MM.1S (cell line): Measurements from ENCODE around the gene FKBP8.

Experiments used
- DNase-seq: peaks from one replicate; pipeline ENCODE4 v3.0.0-alpha.2; 2015
- H2AFZ ChIP-seq: fragments of 300-600 bp; sonication (generic); 2 replicates; pipeline ENCODE4 v1.6.0; 2016; ENCODE audit warnings: antibody characterized with exemption, low read length
- H3F3A ChIP-seq: fragments of 300-600 bp; sonication (generic); 2 replicates; pipeline ENCODE4 v1.6.1; 2016; ENCODE audit warnings: mild to moderate bottlenecking, antibody characterized with exemption, low read length, moderate library complexity, mixed read lengths; ENCODE audit not compliant: insufficient read depth
- H3K27ac ChIP-seq: fragments of 300-600 bp; sonication (generic); 2 replicates; pipeline ENCODE4 v1.5.1; 2016; ENCODE audit warnings: mild to moderate bottlenecking, low read length
- H3K27me3 ChIP-seq: fragments of 300-600 bp; sonication (generic); replicated peaks from 2 replicates; pipeline ENCODE4 v1.6.0; 2016; ENCODE audit warnings: low read length; ENCODE audit not compliant: insufficient read depth
- H3K36me3 ChIP-seq: fragments of 300-600 bp; sonication (generic); replicated peaks from 2 replicates; pipeline ENCODE4 v1.6.1; 2016; ENCODE audit warnings: mild to moderate bottlenecking, low read length, mixed read lengths; ENCODE audit not compliant: insufficient read depth
- H3K4me1 ChIP-seq: fragments of 300-600 bp; sonication (generic); 2 replicates; pipeline ENCODE4 v1.6.1; 2016; ENCODE audit warnings: low read length, mixed read lengths
- H3K4me2 ChIP-seq: fragments of 300-600 bp; sonication (generic); 2 replicates; pipeline ENCODE4 v1.6.0; 2016; ENCODE audit warnings: low read depth, low read length
- H3K4me3 ChIP-seq: fragments of 300-600 bp; sonication (generic); 2 replicates; pipeline ENCODE4 v1.5.1; 2016; ENCODE audit warnings: low read length, mixed read lengths
- H3K79me2 ChIP-seq: fragments of 300-600 bp; sonication (generic); 2 replicates; pipeline ENCODE4 v1.6.1; 2016; ENCODE audit warnings: mixed run types, low read length, mixed read lengths
- H3K9ac ChIP-seq: fragments of 300-600 bp; sonication (generic); 2 replicates; pipeline ENCODE4 v1.6.1; 2016; ENCODE audit warnings: low read length, mixed read lengths
- H3K9me2 ChIP-seq: fragments of 300-600 bp; sonication (generic); replicated peaks from 2 replicates; pipeline ENCODE4 v1.6.1; 2016; ENCODE audit warnings: mild to moderate bottlenecking, low read length, mixed read lengths; ENCODE audit not compliant: insufficient read depth
- H3K9me3 ChIP-seq: fragments of 300-600 bp; sonication (generic); replicated peaks from 2 replicates; pipeline ENCODE4 v1.6.1; 2016; ENCODE audit warnings: mild to moderate bottlenecking, low read length, mixed read lengths; ENCODE audit not compliant: insufficient read depth
- H4K20me1 ChIP-seq: fragments of 300-600 bp; sonication (generic); 2 replicates; pipeline ENCODE4 v1.6.1; 2016; ENCODE audit warnings: mild to moderate bottlenecking, low read length, moderate library complexity, mixed read lengths; ENCODE audit not compliant: insufficient read depth
- CTCF ChIP-seq: fragments of 300-600 bp; sonication (generic); IDR thresholded peaks from 2 replicates; pipeline ENCODE4 v1.5.1; 2016; ENCODE audit warnings: antibody characterized with exemption, low read length, mixed read lengths
- EZH2 ChIP-seq: fragments of 300-600 bp; sonication (generic); optimal IDR thresholded peaks from 2 replicates; pipeline ENCODE3; 2017; ENCODE audit warnings: low read depth, mild to moderate bottlenecking, antibody characterized with exemption, low read length, mixed read lengths
- EZH2phosphoT487 ChIP-seq: fragments of 300-600 bp; sonication (generic); IDR thresholded peaks from 2 replicates; pipeline ENCODE4 v1.6.1; 2018; ENCODE audit warnings: antibody characterized with exemption, low read length

Gene FKBP8

DNA sequence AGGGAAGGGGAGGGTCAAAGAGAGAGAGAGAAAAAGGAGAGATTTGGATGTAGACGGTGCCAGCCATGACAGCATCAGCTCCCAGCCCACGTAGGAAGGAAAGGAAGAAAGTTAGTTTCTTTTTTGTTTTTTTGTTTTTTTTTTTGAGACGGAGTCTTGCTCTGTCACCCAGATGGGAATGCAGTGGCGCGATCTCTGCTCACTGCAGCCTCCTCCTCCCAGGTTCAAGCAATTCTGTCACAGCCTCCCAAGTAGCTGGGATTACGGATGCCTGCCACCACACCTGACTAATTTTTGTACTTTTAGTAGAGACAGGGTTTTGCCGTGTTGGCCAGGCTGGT is 49.1 kb downstream of the FKBP8 start:
- DNase-seq, result no peak
- Histone ChIP-seq H3K9ac (no peak overlapping the region), H3K4me1 (peaks cover 18% of the 10 kb centered on the region), H3K79me2 (peaks cover 100% of the 10 kb centered on the region), H3K9me2 (no peaks in the 10 kb centered on the region), H3K27me3 (no peaks in the 10 kb centered on the region), H3K4me2 (no peak overlapping the region), H3K4me3 (no peak overlapping the region), H4K20me1 (peaks cover 92% of the 10 kb centered on the region), H3K36me3 (no peaks in the 10 kb centered on the region), H3F3A (peaks cover 6% of the 10 kb centered on the region; the same call in 1 of the 2 replicates), H3K27ac (no peak overlapping the region), H2AFZ (no peak overlapping the region), H3K9me3 (no peaks in the 10 kb centered on the region)
- TF ChIP-seq EZH2phosphoT487, result no peak
- TF ChIP-seq CTCF, result no peak

DNA sequence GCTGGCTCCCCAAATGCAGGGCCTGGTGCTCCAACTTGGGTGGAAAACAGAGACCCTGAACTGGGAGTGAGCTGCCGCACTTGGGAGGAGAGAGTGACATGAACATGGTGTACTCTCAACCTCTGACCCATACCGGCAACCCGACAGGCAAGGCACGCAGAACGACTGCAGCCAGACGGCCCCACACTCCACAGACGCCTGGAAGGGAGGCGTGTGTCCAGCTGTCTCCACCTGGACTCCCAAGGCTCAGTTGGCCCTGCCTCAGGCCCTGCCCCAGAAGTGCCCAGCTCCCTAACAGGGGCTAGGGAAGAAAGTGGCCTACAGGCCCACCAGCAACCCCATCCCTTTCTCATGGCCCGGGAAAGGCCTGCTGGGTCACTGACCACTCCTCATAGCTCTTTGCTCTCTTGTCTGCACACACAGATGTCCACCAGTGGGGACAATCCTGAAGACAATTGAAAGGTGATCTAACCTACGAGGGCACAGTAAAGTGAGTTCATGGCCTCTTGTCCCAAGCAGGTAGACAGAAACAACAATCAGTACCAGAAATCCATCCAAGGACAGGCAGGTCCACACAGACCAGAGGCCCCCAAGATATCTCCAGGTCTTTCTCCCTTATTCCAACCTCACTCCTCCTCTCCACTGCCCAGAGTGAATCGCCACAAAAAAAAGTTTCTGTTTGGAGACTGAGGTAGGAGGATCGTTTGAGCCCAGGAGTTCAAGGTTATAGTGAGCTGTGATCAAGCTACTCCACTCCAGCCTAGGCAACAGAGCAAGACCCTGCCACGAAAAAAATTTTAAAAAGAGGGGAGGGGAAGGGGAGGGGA is 49.7 kb downstream of the FKBP8 start:
- peaks cover 100% of the 10 kb centered on the region for H3K79me2 ChIP-seq
- H3K9me2 ChIP-seq, result no peaks in the 10 kb centered on the region
- DNase-seq, result no peak
- no peak overlapping the region for H2AFZ ChIP-seq
- H3K4me3 ChIP-seq, result no peak overlapping the region
- H3K9ac ChIP-seq, result no peak overlapping the region
- H3F3A ChIP-seq, result peaks cover 6% of the 10 kb centered on the region; the same call in 1 of the 2 replicates
- no peak for TF ChIP-seq CTCF
- no peak for TF ChIP-seq EZH2phosphoT487
- no peak for TF ChIP-seq EZH2
- no peak overlapping the region for H3K27ac ChIP-seq
- H3K4me2 ChIP-seq, result no peak overlapping the region
- no peaks in the 10 kb centered on the region for H3K36me3 ChIP-seq
- no peaks in the 10 kb centered on the region for H3K9me3 ChIP-seq
- H4K20me1 ChIP-seq, result peaks cover 93% of the 10 kb centered on the region
- peaks cover 13% of the 10 kb centered on the region for H3K4me1 ChIP-seq
- H3K27me3 ChIP-seq, result no peaks in the 10 kb centered on the region

DNA sequence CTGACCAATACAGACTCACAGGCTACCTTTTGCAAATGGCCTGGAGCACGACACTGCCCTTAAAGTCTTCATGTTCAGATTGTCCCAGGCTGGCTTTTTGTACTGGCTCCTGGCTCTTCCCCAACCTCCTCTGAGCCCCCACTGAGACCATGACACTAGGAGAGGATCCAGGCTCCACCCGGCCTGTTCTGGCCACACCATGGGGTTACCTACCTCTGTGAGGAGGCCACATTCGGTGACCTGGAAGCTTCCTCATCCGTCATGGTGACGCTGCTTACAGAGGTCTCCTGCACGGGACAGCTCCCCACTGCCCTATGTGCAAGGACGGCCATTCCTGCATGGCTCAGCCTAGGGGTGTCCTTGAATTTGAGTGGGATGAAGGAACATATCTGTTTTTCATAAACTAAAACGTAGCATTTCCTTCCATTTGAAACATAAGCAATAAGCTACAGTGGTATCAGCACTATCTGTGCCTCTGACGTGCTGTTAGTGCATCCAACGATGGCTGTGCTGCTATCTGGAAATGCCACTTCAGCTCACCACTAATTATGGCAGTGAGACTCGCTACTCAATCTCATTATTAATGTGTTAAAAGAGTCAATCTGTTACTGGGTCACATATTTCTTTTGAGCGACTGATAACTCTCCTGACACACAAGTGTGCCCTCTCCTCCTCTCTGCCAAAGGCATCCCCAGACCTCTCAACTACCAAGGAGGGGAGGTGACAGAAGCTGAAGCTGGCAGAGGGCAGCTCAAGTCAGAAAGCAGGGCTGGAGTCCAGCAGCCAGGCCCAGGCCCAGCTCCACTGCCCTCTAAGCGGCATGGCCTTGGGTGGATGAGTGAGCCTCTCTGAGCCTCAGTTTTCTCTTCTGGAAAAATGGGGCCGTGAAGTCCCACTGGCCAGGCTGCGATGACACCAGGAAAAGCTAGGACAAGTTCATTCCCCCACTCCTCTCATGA is 51.1 kb downstream of the FKBP8 start:
- no peak overlapping the region for H3K27ac ChIP-seq
- no peak overlapping the region for H3K4me3 ChIP-seq
- peaks cover 100% of the 10 kb centered on the region for H3K79me2 ChIP-seq
- no peak overlapping the region for H3K9ac ChIP-seq
- H3K4me2 ChIP-seq, result no peak overlapping the region
- H4K20me1 ChIP-seq, result peaks cover 96% of the 10 kb centered on the region
- no peak overlapping the region for H2AFZ ChIP-seq
- no peaks in the 10 kb centered on the region for H3K36me3 ChIP-seq
- H3K9me2 ChIP-seq, result no peaks in the 10 kb centered on the region
- DNase-seq, result no peak
- peaks cover 3% of the 10 kb centered on the region; the same call in 1 of the 2 replicates for H3F3A ChIP-seq
- no peaks in the 10 kb centered on the region for H3K9me3 ChIP-seq
- TF ChIP-seq CTCF (no peak), EZH2phosphoT487 (no peak), EZH2 (no peak)
- no peaks in the 10 kb centered on the region for H3K27me3 ChIP-seq
- H3K4me1 ChIP-seq, result peaks cover 13% of the 10 kb centered on the region
